ENCODE measurements around the gene KLRF1.

GRCh38 chr12:9784816-9785215 is 42.5 kb upstream of the KLRF1 start:
- no peak for TF ChIP-seq CTCF (IDR thresholded peaks at IDR 0.05; ENCODE audit: poor library complexity)
- no peak for TF ChIP-seq EZH2 (IDR thresholded peaks at IDR 0.05; ENCODE audit: borderline replicate concordance)
- no peak for TF ChIP-seq EZH2phosphoT487 (IDR thresholded peaks at IDR 0.05; ENCODE audit: low read depth, severe bottlenecking, unreplicated experiment)
